HUES64 (cell line): ENCODE results near the gene HTRA3.

Source experiments
- H3K27ac ChIP-seq: 2 replicates; pipeline ENCODE4 v1.7.0; 2013; ENCODE audit warnings: low read depth, low read length, inconsistent platforms
- H3K27me3 ChIP-seq: 2 replicates; pipeline ENCODE4 v1.6.1; 2013; ENCODE audit warnings: mild to moderate bottlenecking, low read length; ENCODE audit not compliant: insufficient read depth
- H3K36me3 ChIP-seq: 2 replicates; pipeline ENCODE4 v1.6.1; 2013; ENCODE audit warnings: mild to moderate bottlenecking, low read length; ENCODE audit not compliant: insufficient read depth
- H3K4me1 ChIP-seq: 2 replicates; pipeline ENCODE4 v1.6.1; 2013; ENCODE audit warnings: mild to moderate bottlenecking, low read length, moderate library complexity; ENCODE audit not compliant: insufficient read depth
- H3K4me3 ChIP-seq: 2 replicates; pipeline ENCODE4 v1.5.1; 2013; ENCODE audit warnings: mild to moderate bottlenecking, low read length, moderate library complexity
- H3K9ac ChIP-seq: 2 replicates; pipeline ENCODE4 v1.6.1; 2013; ENCODE audit warnings: mild to moderate bottlenecking, low read depth, low read length
- H3K9me3 ChIP-seq: 2 replicates; pipeline ENCODE4 v1.6.1; 2013; ENCODE audit warnings: low read depth, low read length; ENCODE audit not compliant: insufficient read depth
- WGBS: fragments of 150-250, 120-280 bp; methylation state at CpG from one replicate; pipeline ENCODE4 v1.1.7; 2013; ENCODE audit warnings: missing lambda C conversion rate; 5-methylcytosine and 5-hydroxymethylcytosine counted together

Gene HTRA3

GRCh38 chr4:8326206-8326605 lies 56.7 kb downstream of the HTRA3 start:
- no peaks in the 10 kb centered on the region for H3K4me1 ChIP-seq
- H3K27me3 ChIP-seq: no peaks in the 10 kb centered on the region
- no peak overlapping the region for H3K4me3 ChIP-seq

DNA sequence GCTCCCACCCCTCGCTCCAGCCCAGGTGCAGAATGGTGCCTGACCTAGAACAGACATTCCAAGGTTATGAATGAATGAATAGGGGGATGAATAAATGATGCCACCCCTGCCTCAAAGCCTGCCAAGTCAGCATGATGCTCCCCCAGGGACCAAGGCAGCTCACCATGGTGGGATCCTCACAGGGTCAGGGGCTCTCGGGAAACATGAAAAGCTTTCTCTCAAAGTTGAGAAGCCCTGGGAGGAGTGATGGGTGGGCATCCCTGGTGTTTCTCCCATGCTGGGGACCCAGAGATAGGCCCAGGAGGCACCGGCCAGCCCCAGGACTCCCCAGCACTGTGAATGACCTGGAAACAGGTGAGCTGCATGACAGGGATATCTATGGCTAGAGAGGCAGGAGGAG lies 58.9 kb downstream of the HTRA3 start:
- H3K4me3 ChIP-seq: no peak overlapping the region
- no peaks in the 10 kb centered on the region for H3K36me3 ChIP-seq
- H3K27ac ChIP-seq: no peak overlapping the region
- peaks cover 3% of the 10 kb centered on the region for H3K9me3 ChIP-seq
- no peak overlapping the region for H3K9ac ChIP-seq
- H3K27me3 ChIP-seq: no peaks in the 10 kb centered on the region
- no peaks in the 10 kb centered on the region for H3K4me1 ChIP-seq
- 96% methylated on average over 3 of the region's 3 CpGs for WGBS

More at GRCh38 chr4:8326206-8326605, 56.7 kb downstream of the HTRA3 start:
- Histone ChIP-seq H3K36me3 (no peaks in the 10 kb centered on the region), H3K27ac (no peak overlapping the region), H3K9ac (no peak overlapping the region), H3K9me3 (peaks cover 6% of the 10 kb centered on the region)

DNA sequence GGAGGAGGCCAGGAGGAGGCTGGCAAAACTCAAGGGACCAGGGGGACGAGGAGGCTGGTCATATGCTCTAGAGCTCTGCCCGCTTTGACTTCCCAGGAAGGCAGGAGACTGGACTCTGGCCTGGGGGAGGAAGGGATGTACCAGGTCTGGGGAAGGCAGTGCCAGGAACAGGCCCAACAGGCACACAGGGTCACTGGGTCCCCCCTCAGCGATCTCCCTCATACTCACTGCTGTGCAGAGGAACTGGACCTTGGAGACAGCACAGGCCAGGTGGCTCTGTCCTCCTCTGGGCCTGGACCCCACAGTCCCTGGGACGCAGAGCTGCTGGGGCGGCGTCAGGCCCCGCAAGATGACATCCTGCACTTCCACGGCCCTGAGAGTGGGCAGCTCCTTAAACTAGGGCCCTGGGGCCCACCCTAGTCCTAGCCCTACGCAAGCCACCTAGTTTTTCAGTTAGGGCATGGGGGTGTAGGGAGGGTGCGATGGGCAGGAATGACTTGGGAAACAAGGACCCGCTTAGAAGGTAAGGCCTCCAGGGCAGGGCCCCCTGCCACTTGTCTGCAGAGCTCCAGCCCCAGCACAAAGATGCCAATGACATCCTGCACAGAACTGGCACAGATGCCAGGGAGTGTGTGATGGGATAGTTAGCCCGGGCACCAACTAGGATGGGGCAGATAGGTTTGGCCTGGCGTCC lies 59.5 kb downstream of the HTRA3 start:
- no peak overlapping the region for H3K27ac ChIP-seq
- no peak overlapping the region for H3K9ac ChIP-seq
- H3K4me3 ChIP-seq: no peak overlapping the region
- H3K27me3 ChIP-seq: no peaks in the 10 kb centered on the region
- H3K4me1 ChIP-seq: no peaks in the 10 kb centered on the region
- 78% methylated on average over 13 of the region's 13 CpGs for WGBS
- no peaks in the 10 kb centered on the region for H3K36me3 ChIP-seq
- H3K9me3 ChIP-seq: peaks cover 3% of the 10 kb centered on the region; the same call in 1 of the 2 replicates

- no peaks in the 10 kb centered on the region for H3K27me3 ChIP-seq
- peaks cover 3% of the 10 kb centered on the region; the same call in 1 of the 2 replicates for H3K9me3 ChIP-seq
- no peak overlapping the region for H3K9ac ChIP-seq
- no peak overlapping the region for H3K4me3 ChIP-seq
- H3K27ac ChIP-seq: no peak overlapping the region
- no peaks in the 10 kb centered on the region for H3K36me3 ChIP-seq
- no peaks in the 10 kb centered on the region for H3K4me1 ChIP-seq
- WGBS: 80% methylated on average over 6 of the region's 6 CpGs
These were observed 60.0 kb downstream of the HTRA3 start for GRCh38 chr4:8329560-8329858.

- H3K9me3 ChIP-seq: peaks cover 3% of the 10 kb centered on the region; the same call in 1 of the 2 replicates
- WGBS: 94% methylated on average over 20 of the region's 20 CpGs
- no peak overlapping the region for H3K9ac ChIP-seq
- no peaks in the 10 kb centered on the region for H3K36me3 ChIP-seq
- H3K4me3 ChIP-seq: no peak overlapping the region
- no peaks in the 10 kb centered on the region for H3K27me3 ChIP-seq
- H3K27ac ChIP-seq: no peak overlapping the region
- no peaks in the 10 kb centered on the region for H3K4me1 ChIP-seq
These were observed 60.6 kb downstream of the HTRA3 start for GRCh38 chr4:8329859-8330761.

- Histone ChIP-seq H3K36me3 (no peaks in the 10 kb centered on the region), H3K9ac (no peak overlapping the region), H3K4me1 (no peaks in the 10 kb centered on the region), H3K9me3 (peaks cover 6% of the 10 kb centered on the region; the same call in 1 of the 2 replicates), H3K27ac (no peak overlapping the region), H3K27me3 (no peaks in the 10 kb centered on the region), H3K4me3 (no peak overlapping the region)
- WGBS: 90% methylated on average over 15 of the region's 15 CpGs
These were observed 61.4 kb downstream of the HTRA3 start for GRCh38 chr4:8330821-8331574.

DNA sequence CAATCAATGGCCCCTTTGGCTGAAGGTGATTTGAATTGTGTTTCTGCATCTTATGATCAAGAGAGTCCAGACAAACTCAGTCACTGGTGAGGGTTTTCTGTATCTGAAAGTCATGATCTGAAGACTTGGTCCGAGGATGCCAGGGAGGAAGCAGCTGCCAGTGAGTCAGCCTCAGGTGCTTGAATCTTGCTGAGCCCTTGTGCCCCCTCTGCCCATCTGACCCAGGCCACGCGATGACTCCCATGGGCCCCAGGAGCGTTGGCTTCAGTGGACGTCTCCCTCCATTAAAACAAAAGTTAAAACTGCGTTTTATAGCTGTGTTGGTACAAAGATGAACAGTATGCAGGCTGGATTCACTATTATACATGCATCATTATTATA lies 62.0 kb downstream of the HTRA3 start:
- H3K36me3 ChIP-seq: no peaks in the 10 kb centered on the region
- no peak overlapping the region for H3K9ac ChIP-seq
- H3K4me1 ChIP-seq: no peaks in the 10 kb centered on the region
- H3K4me3 ChIP-seq: no peak overlapping the region
- 90% methylated on average over 6 of the region's 6 CpGs for WGBS
- no peaks in the 10 kb centered on the region for H3K27me3 ChIP-seq
- peaks cover 7% of the 10 kb centered on the region; the same call in 1 of the 2 replicates for H3K9me3 ChIP-seq
- H3K27ac ChIP-seq: no peak overlapping the region

GRCh38 chr4:8332038-8332857 lies 62.7 kb downstream of the HTRA3 start:
- no peaks in the 10 kb centered on the region for H3K27me3 ChIP-seq
- no peaks in the 10 kb centered on the region for H3K4me1 ChIP-seq
- no peaks in the 10 kb centered on the region for H3K36me3 ChIP-seq
- no peak overlapping the region for H3K4me3 ChIP-seq
- no peak overlapping the region for H3K27ac ChIP-seq
- peaks cover 10% of the 10 kb centered on the region; the same call in 1 of the 2 replicates for H3K9me3 ChIP-seq
- 91% methylated on average over 11 of the region's 12 CpGs for WGBS
- H3K9ac ChIP-seq: no peak overlapping the region

- H3K36me3 ChIP-seq: no peaks in the 10 kb centered on the region
- H3K9me3 ChIP-seq: peaks cover 10% of the 10 kb centered on the region; the same call in 1 of the 2 replicates
- H3K4me1 ChIP-seq: no peaks in the 10 kb centered on the region
- H3K4me3 ChIP-seq: no peak overlapping the region
- H3K9ac ChIP-seq: no peak overlapping the region
- H3K27me3 ChIP-seq: no peaks in the 10 kb centered on the region
- H3K27ac ChIP-seq: no peak overlapping the region
- 94% methylated on average over 8 of the region's 8 CpGs for WGBS
These were observed 63.4 kb downstream of the HTRA3 start for GRCh38 chr4:8332891-8333331.

DNA sequence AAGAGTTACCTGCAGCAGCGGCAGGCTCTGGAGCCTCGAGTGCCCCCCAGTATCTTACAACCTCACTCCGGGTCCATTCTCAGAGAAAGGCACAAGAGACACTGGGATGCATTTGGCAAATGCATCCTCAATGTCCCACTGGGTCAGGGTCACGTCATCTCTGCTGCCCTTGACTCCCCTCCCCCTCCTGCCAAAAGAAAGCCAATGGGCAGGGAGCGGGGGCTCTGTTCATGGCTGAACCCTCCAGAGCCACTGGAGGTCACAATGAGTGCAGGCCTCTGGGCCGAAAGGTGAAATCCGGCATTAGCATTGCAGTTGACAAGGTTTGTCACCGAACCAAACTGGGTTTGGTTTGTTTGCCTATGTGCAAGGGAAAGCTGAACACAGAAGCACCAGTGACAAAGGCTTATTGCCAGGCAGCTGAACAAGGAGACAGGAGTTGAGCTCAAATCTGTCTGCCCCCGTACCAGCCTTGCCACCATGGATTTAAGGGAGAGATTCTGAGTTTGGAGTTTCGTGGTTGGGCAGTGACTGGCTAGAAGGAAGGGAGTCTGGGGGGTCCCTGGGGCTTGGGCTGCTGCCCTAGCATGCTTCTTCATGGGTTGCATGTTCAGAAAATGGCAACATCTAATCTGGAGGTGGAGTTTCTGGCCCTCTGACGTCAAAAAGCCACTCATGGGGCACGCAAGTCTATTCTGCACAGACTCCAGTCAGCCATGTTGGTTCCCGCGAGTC lies 64.3 kb downstream of the HTRA3 start:
- WGBS: 86% methylated on average over 14 of the region's 14 CpGs

More for the DNA sequence above, 64.3 kb downstream of the HTRA3 start:
- H3K27ac ChIP-seq: no peak overlapping the region
- no peaks in the 10 kb centered on the region for H3K27me3 ChIP-seq
- no peaks in the 10 kb centered on the region for H3K4me1 ChIP-seq
- no peak overlapping the region for H3K4me3 ChIP-seq
- no peaks in the 10 kb centered on the region for H3K36me3 ChIP-seq
- peaks cover 10% of the 10 kb centered on the region; the same call in 1 of the 2 replicates for H3K9me3 ChIP-seq
- H3K9ac ChIP-seq: no peak overlapping the region
